SK-MEL-5 (cell line): ENCODE measurements around the gene GRAMD1A. TPM values are rescaled to one million over a fixed set of nuclear protein-coding genes. Genes with fewer than 3 reads are reported as not detected.
A peak's percentile ranks its signal among the peaks of the same experiment; 100 is the strongest.
"Not testable (repeated sequence)": the region's sequence is repeated elsewhere in the genome, so short reads cannot be mapped to it uniquely, and the experiment has no call there.

Source experiments
- DNase-seq: peaks from one replicate; pipeline ENCODE4 v3.0.0-alpha.2; 2016; ENCODE audit warnings: low read depth, low spot score
- in situ Hi-C: cut with HindIII; loops from 2 replicates; pipeline ENCODE4 v1.10.0; 2016; ENCODE audit warnings: low sequenced_read_pairs, high pct_unique_total_duplicates, low pct_unique_long_range_greater_than_20kb
- total RNA-seq: library from RNA; depleted of rRNA; stranded (reverse); fragments of >200 nt; shearing (Covaris generic); gene quantifications from 2 replicates; pipeline ENCODE4 v1.2.3, GENCODE V29; 2014

The GRAMD1A gene
- total RNA-seq, 1 experiment from 2014 or later: 20.6 TPM

GRCh38 chr19:35040826-35041547 lies 40.9 kb downstream of the GRAMD1A start:
- DNase-seq: no peak
- in situ Hi-C loops: no loop called here

DNA sequence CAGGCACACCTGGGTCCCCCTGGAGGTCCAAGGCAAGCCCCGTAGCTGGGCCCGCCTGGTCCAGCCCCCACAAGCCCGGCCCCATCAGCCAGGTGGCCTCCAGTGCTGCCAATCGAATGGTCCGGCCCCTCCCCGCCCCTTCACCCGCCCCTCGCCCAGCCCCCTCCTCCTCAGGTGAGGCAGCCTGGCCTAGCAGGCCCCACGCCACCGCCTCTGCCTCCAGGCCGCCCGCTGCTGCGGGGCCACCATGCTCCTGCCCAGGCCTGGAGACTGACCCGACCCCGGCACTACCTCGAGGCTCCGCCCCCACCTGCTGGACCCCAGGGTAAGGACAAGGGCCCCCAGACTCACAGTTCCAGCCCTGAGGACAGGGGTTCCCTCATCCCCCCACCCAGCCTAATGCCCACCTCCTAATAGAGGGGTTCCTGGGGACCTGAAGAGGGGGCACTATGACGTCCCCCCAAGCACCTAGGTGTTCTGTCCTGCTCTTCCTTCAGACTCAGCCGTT lies 41.5 kb downstream of the GRAMD1A start, which contains the start of gene HPN:
Gene HPN (plus strand): TSS at position 174 of the 508 bp plus-strand sequence. CDS start 786 bp downstream, outside the sequence.
- in situ Hi-C loops: no loop called here
- no peak for DNase-seq

- DNase-seq: no peak
- in situ Hi-C loops: no loop called here
Measured at GRCh38 chr19:35042056-35042730, 42.1 kb downstream of the GRAMD1A start.

DNA sequence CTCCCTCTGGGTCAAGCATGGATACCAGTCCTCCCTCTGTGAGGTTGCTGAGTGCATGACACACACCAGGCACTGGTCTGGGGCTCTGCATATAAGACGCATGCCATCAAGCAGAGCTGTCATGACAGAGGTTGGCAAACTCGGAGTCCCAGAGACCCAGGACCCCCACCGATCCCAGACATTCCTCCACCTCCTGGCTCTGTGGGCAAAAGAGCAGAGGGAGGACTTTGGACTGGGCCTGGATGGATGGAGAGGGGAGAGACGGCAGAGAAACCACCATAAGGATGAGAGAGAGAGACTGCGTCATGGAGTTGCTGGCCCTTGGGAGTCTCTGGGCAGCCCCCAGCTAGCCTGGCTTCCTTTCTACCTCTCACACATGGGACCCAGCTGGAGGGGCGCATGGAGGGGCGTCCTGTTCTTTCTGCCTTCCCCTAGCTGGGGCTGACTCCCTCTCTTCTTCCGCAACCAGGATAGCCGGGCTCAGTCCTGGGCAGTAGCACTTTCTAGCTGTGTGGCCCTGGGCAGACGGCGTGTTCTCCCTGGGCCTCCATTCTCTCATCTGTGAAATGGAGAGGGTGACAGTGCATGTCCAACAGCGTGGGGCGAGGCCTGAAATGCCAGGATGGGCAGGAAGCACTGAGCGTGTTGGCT lies 43.0 kb downstream of the GRAMD1A start:
- in situ Hi-C loops: no loop called here
- no peak for DNase-seq

- no peak for DNase-seq
- in situ Hi-C loops: no loop called here
Measured at GRCh38 chr19:35043906-35044305, 43.8 kb downstream of the GRAMD1A start.

DNA sequence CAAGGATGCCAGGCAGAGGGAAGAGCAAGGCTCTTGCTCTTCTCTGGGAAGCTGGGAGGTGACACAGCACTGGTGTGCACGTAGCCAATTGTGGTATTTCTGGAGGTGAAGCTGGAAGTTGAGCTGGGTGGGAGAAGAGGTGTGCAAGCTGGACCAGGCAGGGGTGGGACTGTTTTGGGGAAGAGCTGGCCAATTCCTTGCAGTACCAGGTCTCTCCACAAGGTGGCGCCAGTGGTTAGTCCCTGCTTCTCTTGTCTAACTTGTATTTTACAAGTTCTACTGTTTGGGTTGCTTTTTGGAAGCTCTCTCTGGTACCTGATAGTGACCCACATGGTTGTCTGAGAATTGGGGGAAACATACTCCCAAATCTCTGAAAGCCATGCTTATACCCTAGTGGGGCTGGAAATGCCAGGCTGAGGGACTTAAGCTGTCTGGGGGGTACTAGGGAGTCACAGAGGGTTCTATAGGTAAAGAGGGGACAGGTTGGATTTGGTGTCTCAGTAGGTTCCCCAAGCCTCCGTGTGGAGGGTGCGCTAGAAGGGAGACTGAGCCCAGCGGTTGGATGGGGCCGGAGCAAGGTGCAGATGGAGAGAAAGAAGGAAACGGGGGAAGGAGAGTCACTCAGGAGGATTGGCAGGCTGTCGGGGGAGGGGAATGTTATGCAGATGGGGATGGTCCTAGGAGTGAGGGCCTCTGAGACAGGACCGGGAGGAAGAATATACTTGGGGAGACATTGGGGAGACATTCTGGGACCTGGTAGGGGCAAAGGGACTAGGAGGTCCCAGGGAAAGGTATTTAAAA lies 44.4 kb downstream of the GRAMD1A start:
- in situ Hi-C loops: no loop called here
- DNase-seq: peak; percentile 72

- in situ Hi-C loops: no loop called here
- DNase-seq: peak; percentile 56
Measured at GRCh38 chr19:35045667-35046300, 45.7 kb downstream of the GRAMD1A start.

DNA sequence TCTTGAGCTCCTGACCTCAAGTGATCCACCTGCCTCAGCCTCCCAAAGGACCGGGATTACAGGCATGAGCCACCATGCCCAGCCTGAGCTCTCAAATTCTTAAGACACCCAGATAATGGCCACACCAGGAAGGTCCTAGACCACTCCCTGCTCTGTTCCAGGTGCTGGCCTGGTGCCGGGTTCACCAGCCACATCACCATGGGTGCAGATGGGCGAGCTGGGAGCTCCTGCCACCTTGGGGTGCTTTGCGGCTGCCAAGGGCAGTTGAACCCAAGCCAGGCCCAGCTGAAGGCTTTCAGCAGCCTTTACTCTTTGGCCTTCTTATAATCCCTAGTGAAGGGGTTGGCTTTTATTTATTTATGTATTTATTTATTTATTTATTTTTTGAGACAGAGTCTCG lies 46.3 kb downstream of the GRAMD1A start:
- no peak for DNase-seq
- in situ Hi-C loops: no loop called here

- in situ Hi-C loops: no loop called here
- no peak for DNase-seq
Measured at GRCh38 chr19:35048911-35049411, 48.8 kb downstream of the GRAMD1A start.

DNA sequence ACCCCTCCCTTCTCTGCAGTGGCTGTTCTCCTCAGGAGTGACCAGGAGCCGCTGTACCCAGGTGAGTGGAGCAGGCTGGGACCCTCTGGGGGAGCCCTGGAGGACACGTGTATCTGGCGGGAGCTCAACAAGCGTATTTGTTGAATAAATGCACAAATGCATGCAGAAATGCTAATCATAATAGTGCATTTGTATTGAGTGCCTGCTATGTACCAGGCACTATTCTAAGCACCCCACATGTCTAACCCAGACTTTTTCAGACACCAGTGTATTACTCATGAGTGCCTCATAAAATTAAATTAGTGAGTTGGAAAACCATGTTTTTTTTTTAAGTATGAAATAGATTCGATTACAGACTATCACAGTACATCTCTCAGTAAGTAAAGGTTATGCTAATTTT lies 49.3 kb downstream of the GRAMD1A start:
- DNase-seq: no peak
- in situ Hi-C loops: no loop called here

DNA sequence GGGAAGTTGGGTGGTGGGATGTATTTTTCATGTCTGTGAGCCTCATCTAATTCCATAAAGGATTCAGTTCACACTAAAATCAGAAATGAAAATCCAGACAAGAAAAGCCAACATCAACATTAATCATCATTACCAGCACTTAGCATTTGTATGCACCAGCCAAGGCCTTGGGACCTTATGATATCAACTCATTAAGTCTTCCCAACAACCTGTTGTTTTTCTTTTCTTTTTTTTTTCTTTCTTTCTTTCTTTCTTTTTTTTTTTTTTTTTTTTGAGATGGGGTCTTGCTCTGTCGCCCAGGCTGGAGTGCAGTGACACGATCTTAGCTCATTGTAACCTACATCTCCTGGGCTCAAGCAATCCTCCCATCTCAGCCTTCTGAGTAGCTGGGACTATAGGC lies 50.5 kb downstream of the GRAMD1A start:
- DNase-seq, in situ Hi-C loops: not testable (repeated sequence)

DNA sequence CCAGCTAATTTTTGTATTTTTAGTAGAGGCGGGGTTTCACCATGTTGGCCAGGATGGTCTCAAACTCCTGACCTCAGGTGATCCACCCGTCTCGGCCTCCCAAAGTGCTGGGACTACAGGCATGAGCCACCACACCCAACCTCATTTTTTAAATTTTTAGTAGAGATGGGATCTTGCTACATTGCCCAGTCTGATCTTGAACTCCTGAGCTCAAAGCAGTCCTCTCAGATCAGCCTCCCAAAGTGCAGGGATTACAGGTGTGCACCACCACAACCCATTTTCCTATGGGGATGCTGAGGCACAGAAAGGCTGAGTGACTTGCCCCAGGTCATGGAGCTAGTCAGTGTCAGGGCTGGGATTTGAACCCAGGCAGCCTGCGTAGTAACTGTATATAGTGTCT lies 51.1 kb downstream of the GRAMD1A start:
- in situ Hi-C loops: not testable (repeated sequence)

DNA sequence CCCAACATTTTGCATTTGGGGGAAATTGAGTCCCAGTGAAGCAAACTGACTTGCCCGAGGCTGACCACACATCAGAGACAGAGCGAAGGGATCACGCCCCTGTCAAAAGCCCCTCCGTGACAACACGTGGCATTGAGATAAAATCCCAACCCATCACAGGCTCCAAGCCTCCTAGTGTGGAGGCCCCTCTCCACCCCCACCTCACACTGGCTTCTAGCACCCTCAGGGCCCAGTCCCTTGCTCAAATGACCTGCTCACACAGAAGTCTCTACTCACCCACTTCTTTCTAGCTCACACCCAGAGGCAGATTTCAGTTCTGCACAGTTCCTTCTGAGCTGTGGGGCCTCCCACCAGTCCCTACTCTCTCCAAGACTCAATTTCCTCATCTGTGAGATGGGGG lies 51.7 kb downstream of the GRAMD1A start:
- in situ Hi-C loops: no loop called here
- no peak for DNase-seq

More for the DNA sequence above, 51.1 kb downstream of the GRAMD1A start:
- DNase-seq: not testable (repeated sequence)

DNA sequence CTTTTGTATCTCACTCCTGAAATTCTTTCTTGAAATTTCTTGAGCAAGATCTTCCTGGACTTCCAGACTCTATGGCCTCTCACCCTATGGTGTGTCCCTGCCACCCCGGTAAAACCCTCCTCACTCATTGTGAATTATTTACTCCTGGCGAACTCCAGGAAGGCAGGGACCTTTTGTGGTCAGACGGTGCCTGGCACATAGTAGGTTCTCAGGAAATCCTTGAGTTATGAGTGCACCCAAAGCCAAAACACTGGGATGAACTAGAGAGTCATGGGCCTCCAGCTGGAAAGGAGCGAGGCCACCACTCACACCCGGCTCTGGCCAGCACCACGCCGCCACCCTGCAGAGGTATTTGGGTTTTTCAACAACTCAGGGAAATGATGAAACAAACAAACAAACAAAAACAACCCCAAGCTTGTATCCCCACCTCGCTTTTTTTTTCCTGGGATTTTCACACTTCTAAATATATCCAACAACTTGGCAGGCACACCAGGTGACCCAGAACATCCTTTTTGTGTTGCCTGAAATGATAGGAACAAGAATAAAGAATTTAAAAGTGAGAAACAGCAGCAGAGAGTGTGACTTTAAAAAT lies 52.6 kb downstream of the GRAMD1A start:
- in situ Hi-C loops: no loop called here
- no peak for DNase-seq

GRCh38 chr19:35053667-35054293 lies 53.7 kb downstream of the GRAMD1A start:
- DNase-seq: no peak
- in situ Hi-C loops: no loop called here

DNA sequence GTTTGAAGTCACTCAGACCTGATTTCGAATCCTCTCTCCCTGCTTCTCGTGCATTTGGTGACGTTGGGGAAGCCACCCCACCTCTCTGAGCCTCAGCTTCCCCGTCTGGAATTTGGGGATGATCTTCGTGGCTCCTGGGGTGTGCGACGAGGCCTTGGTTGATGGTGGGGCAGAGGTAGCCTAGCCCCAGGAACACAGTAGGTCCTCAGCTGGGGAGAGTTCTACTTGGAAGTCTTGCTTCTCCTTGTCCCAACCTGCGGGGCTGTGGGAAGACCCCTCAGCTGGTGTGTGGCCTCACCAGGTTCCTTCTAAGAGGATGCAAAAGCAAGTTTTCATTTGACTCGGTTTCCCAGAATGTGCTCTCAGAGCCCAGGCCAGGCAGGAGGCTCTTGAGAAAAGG lies 54.5 kb downstream of the GRAMD1A start:
- no peak for DNase-seq
- in situ Hi-C loops: no loop called here
